SU-DHL-6 (cell line): ENCODE data around the gene APOL1.
"Not testable (repeated sequence)": the region's sequence is repeated elsewhere in the genome, so short reads cannot be mapped to it uniquely, and the experiment has no call there.

Source experiments
- H2AFZ ChIP-seq: fragments of 200-600 bp; sonication (generic); 2 replicates; pipeline ENCODE4 v1.6.1; 2014; ENCODE audit warnings: low read depth, mild to moderate bottlenecking, moderate library complexity, mixed read lengths, antibody characterized with exemption, low read length; ENCODE audit not compliant: severe bottlenecking
- H3F3A ChIP-seq: fragments of 200-600 bp; shearing (Covaris generic); 2 replicates; pipeline ENCODE4 v1.6.0; 2016; ENCODE audit warnings: antibody characterized with exemption, mild to moderate bottlenecking; ENCODE audit not compliant: insufficient read depth
- H3K27ac ChIP-seq: fragments of 200-600 bp; sonication (generic); 2 replicates; pipeline ENCODE4 v1.5.1; 2016; ENCODE audit warnings: low read depth, mild to moderate bottlenecking, low read length, moderate library complexity, mixed read lengths
- H3K27me3 ChIP-seq: fragments of 200-600 bp; sonication (generic), shearing (Covaris generic); 2 replicates; pipeline ENCODE4 v1.6.0; 2014; ENCODE audit warnings: mild to moderate bottlenecking, low read length
- H3K36me3 ChIP-seq: fragments of 200-600 bp; sonication (generic); 2 replicates; pipeline ENCODE4 v1.6.1; 2014; ENCODE audit warnings: mild to moderate bottlenecking, low read length, mixed read lengths
- H3K4me2 ChIP-seq: fragments of 300-600, 200-600 bp; shearing (Covaris generic), sonication (generic); 2 replicates; pipeline ENCODE4 v1.6.0; 2014; ENCODE audit warnings: low read length, low read depth, mild to moderate bottlenecking; ENCODE audit not compliant: poor library complexity, severe bottlenecking
- H3K4me3 ChIP-seq: fragments of 200-600 bp; sonication (generic); 2 replicates; pipeline ENCODE4 v1.5.1; 2014; ENCODE audit warnings: antibody characterized with exemption, low read length, mild to moderate bottlenecking, mixed read lengths; ENCODE audit not compliant: insufficient read depth, poor library complexity, severe bottlenecking
- H3K79me2 ChIP-seq: fragments of 200-600 bp; sonication (generic); 2 replicates; pipeline ENCODE4 v1.6.1; 2014; ENCODE audit warnings: mild to moderate bottlenecking, low read length, moderate library complexity; ENCODE audit not compliant: insufficient read depth
- H3K9ac ChIP-seq: fragments of 200-600 bp; sonication (generic); 2 replicates; pipeline ENCODE4 v1.7.0; 2014; ENCODE audit warnings: mild to moderate bottlenecking, low read length
- H3K9me2 ChIP-seq: fragments of 200-600 bp; sonication (generic); replicated peaks from 2 replicates; pipeline ENCODE4 v1.6.1; 2014; ENCODE audit warnings: low read length; ENCODE audit not compliant: insufficient read depth
- H3K9me3 ChIP-seq: fragments of 200-600 bp; sonication (generic); 2 replicates; pipeline ENCODE4 v1.6.1; 2014; ENCODE audit warnings: low read length, mixed read lengths; ENCODE audit not compliant: insufficient read depth
- H4K20me1 ChIP-seq: fragments of 200-600 bp; sonication (generic); 2 replicates; pipeline ENCODE4 v1.6.1; 2014; ENCODE audit warnings: low read depth, mild to moderate bottlenecking, antibody characterized with exemption, low read length, moderate library complexity, mixed read lengths
- EZH2phosphoT487 ChIP-seq: fragments of 200-600 bp; sonication (generic), shearing (Covaris generic); conservative IDR thresholded peaks from 2 replicates; pipeline ENCODE4 v1.6.1; 2018; ENCODE audit warnings: mild to moderate bottlenecking, antibody characterized with exemption, low read length, moderate library complexity, mixed read lengths
- TF ChIP-seq, protein P1 (sequence below): fragments of 200-600 bp; sonication (generic); IDR thresholded peaks from one replicate; pipeline ENCODE4 v1.5.1; 2017; ENCODE audit warnings: antibody characterized with exemption, mild to moderate bottlenecking, low read length, moderate library complexity; ENCODE audit not compliant: insufficient read depth, poor library complexity, severe bottlenecking

Gene APOL1

DNA sequence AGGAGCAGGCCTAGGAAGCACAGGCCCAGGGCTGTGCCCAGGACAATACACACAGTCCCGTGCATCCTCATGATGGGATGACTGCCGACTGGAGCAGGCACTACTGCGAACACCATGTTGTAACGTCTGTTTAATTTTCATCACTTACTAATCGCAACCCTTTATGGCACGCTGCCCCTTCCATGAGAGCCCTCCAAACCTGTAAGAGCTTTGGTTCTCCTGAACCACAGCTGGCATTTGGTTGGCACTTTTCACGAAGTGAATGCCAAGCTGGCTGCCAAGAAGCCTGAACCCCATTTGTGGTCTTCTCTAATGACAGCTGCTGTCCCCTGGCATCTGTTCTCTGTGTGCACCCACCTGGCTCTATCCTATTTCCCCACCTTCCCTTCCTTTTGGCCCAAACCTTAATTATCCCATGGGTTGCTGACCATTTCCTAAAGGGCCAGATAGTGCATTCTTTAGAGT lies 36.5 kb downstream of the APOL1 start:
- no peak overlapping the region for H2AFZ ChIP-seq
- H4K20me1 ChIP-seq = no peaks in the 10 kb centered on the region
- H3K27ac ChIP-seq = no peak overlapping the region
- TF ChIP-seq, protein P1, sequence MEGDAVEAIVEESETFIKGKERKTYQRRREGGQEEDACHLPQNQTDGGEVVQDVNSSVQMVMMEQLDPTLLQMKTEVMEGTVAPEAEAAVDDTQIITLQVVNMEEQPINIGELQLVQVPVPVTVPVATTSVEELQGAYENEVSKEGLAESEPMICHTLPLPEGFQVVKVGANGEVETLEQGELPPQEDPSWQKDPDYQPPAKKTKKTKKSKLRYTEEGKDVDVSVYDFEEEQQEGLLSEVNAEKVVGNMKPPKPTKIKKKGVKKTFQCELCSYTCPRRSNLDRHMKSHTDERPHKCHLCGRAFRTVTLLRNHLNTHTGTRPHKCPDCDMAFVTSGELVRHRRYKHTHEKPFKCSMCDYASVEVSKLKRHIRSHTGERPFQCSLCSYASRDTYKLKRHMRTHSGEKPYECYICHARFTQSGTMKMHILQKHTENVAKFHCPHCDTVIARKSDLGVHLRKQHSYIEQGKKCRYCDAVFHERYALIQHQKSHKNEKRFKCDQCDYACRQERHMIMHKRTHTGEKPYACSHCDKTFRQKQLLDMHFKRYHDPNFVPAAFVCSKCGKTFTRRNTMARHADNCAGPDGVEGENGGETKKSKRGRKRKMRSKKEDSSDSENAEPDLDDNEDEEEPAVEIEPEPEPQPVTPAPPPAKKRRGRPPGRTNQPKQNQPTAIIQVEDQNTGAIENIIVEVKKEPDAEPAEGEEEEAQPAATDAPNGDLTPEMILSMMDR = no peak
- no peaks in the 10 kb centered on the region for H3K9me2 ChIP-seq
- no peaks in the 10 kb centered on the region for H3K9me3 ChIP-seq
- H3K27me3 ChIP-seq = no peaks in the 10 kb centered on the region
- peaks cover 15% of the 10 kb centered on the region for H3K36me3 ChIP-seq
- H3K4me3 ChIP-seq = no peak overlapping the region
- H3K79me2 ChIP-seq = no peaks in the 10 kb centered on the region
- H3K4me2 ChIP-seq = no peak overlapping the region
- no peaks in the 10 kb centered on the region for H3F3A ChIP-seq
- H3K9ac ChIP-seq = no peak overlapping the region

DNA sequence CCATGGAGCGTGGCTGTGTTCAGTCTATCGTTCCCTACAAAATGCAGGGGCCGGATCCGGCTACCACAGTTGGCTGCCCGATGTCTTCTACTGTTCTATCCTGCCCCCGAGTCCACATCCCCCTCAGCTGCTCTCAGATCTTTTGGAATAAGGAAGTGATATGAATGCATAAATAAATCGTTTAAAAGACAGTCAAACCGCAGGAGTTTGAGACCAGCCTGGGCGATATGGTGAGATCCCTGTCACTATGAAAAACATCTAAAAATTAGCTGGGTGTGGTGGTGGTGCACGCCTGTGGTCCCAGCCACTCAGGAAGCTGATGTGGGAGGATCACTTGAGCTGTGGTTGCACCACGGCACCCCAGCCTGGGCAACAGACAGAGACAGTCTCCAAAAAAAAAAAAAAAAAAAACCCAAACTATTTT lies 37.0 kb downstream of the APOL1 start:
- not testable (repeated sequence) for H3K9ac ChIP-seq, H3K27ac ChIP-seq, H2AFZ ChIP-seq, H3F3A ChIP-seq, H4K20me1 ChIP-seq, H3K9me3 ChIP-seq, H3K9me2 ChIP-seq, H3K79me2 ChIP-seq, H3K4me2 ChIP-seq, H3K4me3 ChIP-seq, H3K27me3 ChIP-seq
- H3K36me3 ChIP-seq = peaks cover 19% of the 10 kb centered on the region

DNA sequence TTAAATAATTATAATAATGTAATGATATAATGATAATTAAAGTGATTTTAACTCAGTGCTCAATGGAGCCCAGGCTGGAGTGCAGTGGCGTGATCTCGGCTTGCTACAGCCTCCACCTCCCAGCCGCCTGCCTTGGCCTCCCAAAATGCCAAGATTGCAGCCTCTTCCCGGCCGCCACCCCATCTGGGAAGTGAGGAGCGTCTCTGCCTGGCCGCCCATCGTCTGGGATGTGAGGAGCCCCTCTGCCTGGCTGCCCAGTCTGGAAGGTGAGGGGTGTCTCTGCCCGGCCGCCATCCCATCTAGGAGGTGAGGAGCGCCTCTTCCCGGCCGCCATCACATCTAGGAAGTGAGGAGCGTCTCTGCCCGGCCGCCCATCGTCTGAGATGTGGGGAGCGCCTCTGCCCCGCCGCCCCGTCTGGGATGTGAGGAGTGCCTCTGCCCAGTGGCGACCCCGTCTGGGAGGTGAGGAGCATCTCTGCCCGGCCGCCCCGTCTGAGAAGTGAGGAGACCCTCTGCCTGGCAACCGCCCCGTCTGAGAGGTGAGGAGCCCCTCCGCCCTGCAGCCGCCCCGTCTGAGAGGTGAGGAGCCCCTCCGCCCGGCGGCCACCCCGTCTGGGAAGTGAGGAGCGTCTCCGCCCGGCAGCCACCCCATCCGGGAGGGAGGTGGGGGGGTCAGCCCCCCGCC lies 37.6 kb downstream of the APOL1 start:
- H3K79me2 ChIP-seq, H3K9me2 ChIP-seq, H3K9ac ChIP-seq, H3K4me2 ChIP-seq, H3K27me3 ChIP-seq, H4K20me1 ChIP-seq, H3F3A ChIP-seq, H3K9me3 ChIP-seq, H3K4me3 ChIP-seq, H3K27ac ChIP-seq, H2AFZ ChIP-seq: not testable (repeated sequence)
- peaks cover 24% of the 10 kb centered on the region for H3K36me3 ChIP-seq

DNA sequence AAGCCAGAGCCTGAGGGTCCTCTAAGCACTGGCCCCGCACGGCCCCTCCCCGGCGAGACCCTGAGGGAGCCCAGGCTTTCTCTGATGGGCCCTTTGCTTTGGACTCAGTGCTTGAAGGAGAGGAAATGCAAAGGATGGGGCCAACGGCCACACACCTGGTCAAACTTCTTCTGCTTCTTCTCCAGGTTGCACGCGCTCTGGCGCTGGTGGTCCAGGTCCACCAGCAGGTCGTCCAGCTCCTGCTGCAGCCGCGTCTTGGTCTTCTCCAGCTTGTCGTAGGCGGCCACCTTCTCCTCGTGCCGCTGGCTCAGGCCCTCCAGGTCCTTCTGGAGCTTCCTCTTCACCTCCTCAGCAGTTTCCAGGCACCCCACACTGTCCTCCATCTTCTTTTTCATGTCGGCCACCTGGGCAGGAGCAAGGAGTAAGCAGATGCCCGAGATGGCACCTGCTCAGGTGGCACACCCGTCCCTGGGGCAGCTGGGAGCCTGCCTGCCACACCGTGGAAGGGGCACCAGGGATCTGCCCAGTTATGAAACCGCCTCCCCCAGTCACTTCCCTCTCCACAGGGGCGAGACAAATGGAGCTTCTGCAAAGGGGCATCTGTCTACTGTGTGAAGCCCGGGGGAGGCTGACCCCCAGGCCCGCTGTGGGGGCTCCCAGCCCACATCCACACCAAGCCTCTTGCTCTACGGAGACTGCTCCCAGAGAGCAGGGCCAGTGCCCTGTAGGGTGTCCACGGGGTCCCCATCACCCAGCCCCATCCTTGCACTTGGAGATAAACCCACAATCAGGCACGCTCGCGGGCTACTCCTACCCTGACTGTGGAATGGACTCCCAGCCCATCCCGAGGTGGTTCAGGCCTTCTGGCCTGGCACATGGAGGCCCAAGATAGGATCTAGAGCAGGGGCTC lies 39.2 kb downstream of the APOL1 start:
- H3K27ac ChIP-seq = no peak overlapping the region
- no peak overlapping the region for H2AFZ ChIP-seq
- TF ChIP-seq EZH2phosphoT487 = no peak
- TF ChIP-seq, protein P1 = no peak
- H3F3A ChIP-seq = no peaks in the 10 kb centered on the region
- H4K20me1 ChIP-seq = no peaks in the 10 kb centered on the region
- H3K4me3 ChIP-seq = no peak overlapping the region
- no peaks in the 10 kb centered on the region for H3K9me2 ChIP-seq
- H3K36me3 ChIP-seq = peaks cover 29% of the 10 kb centered on the region
- peaks cover 3% of the 10 kb centered on the region; the same call in 1 of the 2 replicates for H3K79me2 ChIP-seq
- no peaks in the 10 kb centered on the region for H3K27me3 ChIP-seq
- H3K4me2 ChIP-seq = no peak overlapping the region
- H3K9ac ChIP-seq = no peak overlapping the region
- H3K9me3 ChIP-seq = no peaks in the 10 kb centered on the region
